HepG2 (cell line): ENCODE measurements around the gene FOXA1. TPM values are rescaled to one million over a fixed set of nuclear protein-coding genes. Genes with fewer than 3 reads are reported as not detected.

Experiments
- FOXM1 ChIP-seq: sonication (generic); formaldehyde crosslinking; IDR thresholded peaks from 2 replicates; pipeline ENCODE4 v1.5.0; 2020; ENCODE audit warnings: missing genetic modification reagents
- GLI4 ChIP-seq: sonication (generic); formaldehyde crosslinking; IDR thresholded peaks from 2 replicates; pipeline ENCODE4 v1.5.1; 2020; ENCODE audit warnings: missing genetic modification reagents, mild to moderate bottlenecking, moderate library complexity, borderline replicate concordance
- MED13 ChIP-seq: sonication (generic); formaldehyde crosslinking; IDR thresholded peaks from 2 replicates; pipeline ENCODE4 v1.5.0; 2020; ENCODE audit warnings: missing genetic modification reagents
- NFE2L2 ChIP-seq: fragments of 150-350 bp; IDR thresholded peaks from 2 replicates; pipeline ENCODE4 v1.6.1; 2014; ENCODE audit warnings: low read length
- NR2F6 ChIP-seq, 2 experiments: IDR thresholded peaks; 2 replicates each; pipeline ENCODE4 v1.6.1; 2016; ENCODE audit warnings: antibody characterized with exemption in 1 of 2, mild to moderate bottlenecking in 1 of 2
- RARG ChIP-seq: sonication (generic); formaldehyde crosslinking; IDR thresholded peaks from 2 replicates; pipeline ENCODE4 v1.4.0; 2020; ENCODE audit warnings: low read depth, mild to moderate bottlenecking, missing genetic modification reagents
- SP2 ChIP-seq: sonication (generic); formaldehyde crosslinking; IDR thresholded peaks from 2 replicates; pipeline ENCODE4 v1.5.1; 2020; ENCODE audit warnings: mild to moderate bottlenecking, missing genetic modification reagents
- SPEN ChIP-seq: sonication (generic); formaldehyde crosslinking; IDR thresholded peaks from 2 replicates; pipeline ENCODE4 v1.5.1; 2020; ENCODE audit warnings: low read depth, mild to moderate bottlenecking, missing genetic modification reagents
- SYNCRIP ChIP-seq: fragments of 200-400 bp; formaldehyde crosslinking; IDR thresholded peaks from 2 replicates; pipeline ENCODE4 v1.6.1; 2018; ENCODE audit warnings: mild to moderate bottlenecking, low read depth, low read length; ENCODE audit not compliant: insufficient read depth
- ZFP36L1 ChIP-seq: sonication (generic); formaldehyde crosslinking; IDR thresholded peaks from 2 replicates; pipeline ENCODE4 v1.8.0; 2022; ENCODE audit warnings: mild to moderate bottlenecking, missing genetic modification reagents, moderate library complexity
- ZNF264 ChIP-seq: sonication (generic); formaldehyde crosslinking; IDR thresholded peaks from 2 replicates; pipeline ENCODE4 v1.4.0; 2020; ENCODE audit warnings: missing genetic modification reagents
- ZNF598 ChIP-seq: sonication (generic); formaldehyde crosslinking; IDR thresholded peaks from 2 replicates; pipeline ENCODE4 v1.5.1; 2020; ENCODE audit warnings: mild to moderate bottlenecking, missing genetic modification reagents, borderline replicate concordance
- ZNF616 ChIP-seq: sonication (generic); formaldehyde crosslinking; IDR thresholded peaks from 2 replicates; pipeline ENCODE4 v1.5.0; 2020; ENCODE audit warnings: low read depth, mild to moderate bottlenecking, missing genetic modification reagents
- ZNF773 ChIP-seq: sonication (generic); formaldehyde crosslinking; IDR thresholded peaks from 2 replicates; pipeline ENCODE4 v1.4.0; 2020; ENCODE audit warnings: missing genetic modification reagents, borderline replicate concordance
- polyA plus RNA-seq, 8 experiments: library from polyadenylated mRNA; depleted of rRNA in 3 of 8; stranded (reverse) in 7 of 8; unstranded in 1 of 8; fragments of >200 nt; fragmentation: Illumina TruSeq in 4 of 8; extraction: Trizol in 4 of 8; gene quantifications; 2 replicates each; pipeline versions ENCODE4 v1.2.1 to v1.2.3, GENCODE V29; 2011 to 2016; ENCODE audit warnings: low read depth in 4 of 8, missing spikeins in 1 of 8, mixed read lengths in 1 of 8; ENCODE audit not compliant: insufficient read depth in 1 of 8
- total RNA-seq, 5 experiments: library from RNA; depleted of rRNA; stranded (reverse); fragments of >200 nt; fragmentation: Illumina TruSeq; extraction: Trizol; gene quantifications; 2 replicates each; pipeline ENCODE4 v1.2.3, GENCODE V29; 2016; ENCODE audit warnings: low read depth in 1 of 5
- TF ChIP-seq, protein P1 (sequence below): sonication (generic); formaldehyde crosslinking; IDR thresholded peaks from 2 replicates; pipeline ENCODE4 v1.4.0; 2020; ENCODE audit warnings: missing genetic modification reagents, mild to moderate bottlenecking, borderline replicate concordance
- TF ChIP-seq, protein P2 (sequence below): sonication (generic); formaldehyde crosslinking; IDR thresholded peaks from 2 replicates; pipeline ENCODE4 v1.5.0; 2020; ENCODE audit warnings: mild to moderate bottlenecking, missing genetic modification reagents
- TF ChIP-seq, protein P3 (sequence below): sonication (generic); formaldehyde crosslinking; IDR thresholded peaks from 2 replicates; pipeline ENCODE4 v1.4.0; 2020; ENCODE audit warnings: missing genetic modification reagents
- TF ChIP-seq, protein P4 (sequence below): sonication (generic); formaldehyde crosslinking; IDR thresholded peaks from 2 replicates; pipeline ENCODE4 v1.5.0; 2020; ENCODE audit warnings: mild to moderate bottlenecking, missing genetic modification reagents
- TF ChIP-seq, protein P5 (sequence below): sonication (generic); formaldehyde crosslinking; IDR thresholded peaks from 2 replicates; pipeline ENCODE4 v1.5.0; 2020; ENCODE audit warnings: missing genetic modification reagents

FOXA1 gene
- total and polyA plus RNA-seq, 2 of the 13 experiments (the other 11 are each of a cell fraction or from before 2014, with no cell fraction given), result 43.4 to 58.6 TPM

DNA sequence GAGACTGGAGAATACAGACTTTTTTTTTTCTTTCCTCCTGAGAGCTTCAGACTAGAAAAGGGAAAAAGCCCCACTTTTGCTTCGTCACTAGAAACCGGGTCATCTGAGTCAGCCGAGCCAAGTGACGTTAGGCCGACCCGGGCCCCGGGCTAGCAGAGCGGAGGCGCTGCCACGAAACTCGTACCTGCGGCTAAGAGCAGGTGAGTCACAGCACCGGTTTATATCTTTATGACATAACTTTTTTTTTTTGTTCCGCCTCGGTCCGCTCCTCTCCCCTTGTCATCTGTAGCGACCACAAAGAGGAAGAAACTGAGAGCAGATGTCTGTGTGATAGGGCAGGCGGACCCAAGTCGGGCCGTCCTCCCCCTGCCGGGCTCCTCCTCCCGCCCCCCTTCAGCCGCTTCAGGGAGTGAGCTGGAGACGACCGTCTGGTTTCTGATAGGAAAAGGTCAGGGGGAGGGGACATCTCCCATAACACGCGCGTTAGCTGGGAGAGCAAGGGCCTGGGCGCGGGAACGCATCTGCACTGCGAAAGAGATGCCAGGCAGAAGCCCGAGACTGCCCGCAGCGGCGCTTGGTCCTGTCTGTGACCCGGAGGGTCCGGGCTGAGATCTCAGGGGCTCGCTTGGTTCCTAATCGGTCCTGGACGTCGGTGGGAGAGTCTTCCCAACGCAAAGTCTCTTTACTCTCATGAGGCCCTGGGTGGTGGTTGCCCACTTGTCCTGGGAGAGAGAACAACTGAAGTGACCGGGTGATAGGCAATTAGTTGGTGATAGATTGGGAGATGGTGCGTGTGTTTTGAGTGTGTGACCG, 966 bp upstream of the FOXA1 start (continued):
- TF ChIP-seq, protein P1, sequence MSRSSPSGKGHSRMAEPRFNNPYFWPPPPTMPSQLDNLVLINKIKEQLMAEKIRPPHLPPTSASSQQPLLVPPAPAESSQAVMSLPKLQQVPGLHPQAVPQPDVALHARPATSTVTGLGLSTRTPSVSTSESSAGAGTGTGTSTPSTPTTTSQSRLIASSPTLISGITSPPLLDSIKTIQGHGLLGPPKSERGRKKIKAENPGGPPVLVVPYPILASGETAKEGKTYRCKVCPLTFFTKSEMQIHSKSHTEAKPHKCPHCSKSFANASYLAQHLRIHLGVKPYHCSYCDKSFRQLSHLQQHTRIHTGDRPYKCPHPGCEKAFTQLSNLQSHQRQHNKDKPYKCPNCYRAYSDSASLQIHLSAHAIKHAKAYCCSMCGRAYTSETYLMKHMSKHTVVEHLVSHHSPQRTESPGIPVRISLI (CRISPR knock-in tag), result peak; percentile 93
- TF ChIP-seq ZNF616 (CRISPR knock-in tag), result peak; percentile 81
- TF ChIP-seq ZNF773, result peak; percentile 87; the same call in 1 of the 2 replicates
- peak; percentile 80 for TF ChIP-seq MED13 (CRISPR knock-in tag)
- peak; percentile 94 for TF ChIP-seq RARG (CRISPR knock-in tag)
- peak; percentile 74 for TF ChIP-seq NFE2L2
- peak; percentile 37; the same call in 1 of the 2 replicates for TF ChIP-seq ZFP36L1 (CRISPR knock-in tag)
- TF ChIP-seq, protein P2, sequence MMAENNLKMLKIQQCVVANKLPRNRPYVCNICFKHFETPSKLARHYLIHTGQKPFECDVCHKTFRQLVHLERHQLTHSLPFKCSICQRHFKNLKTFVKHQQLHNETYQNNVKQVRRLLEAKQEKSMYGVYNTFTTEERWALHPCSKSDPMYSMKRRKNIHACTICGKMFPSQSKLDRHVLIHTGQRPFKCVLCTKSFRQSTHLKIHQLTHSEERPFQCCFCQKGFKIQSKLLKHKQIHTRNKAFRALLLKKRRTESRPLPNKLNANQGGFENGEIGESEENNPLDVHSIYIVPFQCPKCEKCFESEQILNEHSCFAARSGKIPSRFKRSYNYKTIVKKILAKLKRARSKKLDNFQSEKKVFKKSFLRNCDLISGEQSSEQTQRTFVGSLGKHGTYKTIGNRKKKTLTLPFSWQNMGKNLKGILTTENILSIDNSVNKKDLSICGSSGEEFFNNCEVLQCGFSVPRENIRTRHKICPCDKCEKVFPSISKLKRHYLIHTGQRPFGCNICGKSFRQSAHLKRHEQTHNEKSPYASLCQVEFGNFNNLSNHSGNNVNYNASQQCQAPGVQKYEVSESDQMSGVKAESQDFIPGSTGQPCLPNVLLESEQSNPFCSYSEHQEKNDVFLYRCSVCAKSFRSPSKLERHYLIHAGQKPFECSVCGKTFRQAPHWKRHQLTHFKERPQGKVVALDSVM (CRISPR knock-in tag), result peak; percentile 73; the same call in 1 of the 2 replicates
- TF ChIP-seq SP2 (CRISPR knock-in tag), result no peak
- TF ChIP-seq, protein P3, sequence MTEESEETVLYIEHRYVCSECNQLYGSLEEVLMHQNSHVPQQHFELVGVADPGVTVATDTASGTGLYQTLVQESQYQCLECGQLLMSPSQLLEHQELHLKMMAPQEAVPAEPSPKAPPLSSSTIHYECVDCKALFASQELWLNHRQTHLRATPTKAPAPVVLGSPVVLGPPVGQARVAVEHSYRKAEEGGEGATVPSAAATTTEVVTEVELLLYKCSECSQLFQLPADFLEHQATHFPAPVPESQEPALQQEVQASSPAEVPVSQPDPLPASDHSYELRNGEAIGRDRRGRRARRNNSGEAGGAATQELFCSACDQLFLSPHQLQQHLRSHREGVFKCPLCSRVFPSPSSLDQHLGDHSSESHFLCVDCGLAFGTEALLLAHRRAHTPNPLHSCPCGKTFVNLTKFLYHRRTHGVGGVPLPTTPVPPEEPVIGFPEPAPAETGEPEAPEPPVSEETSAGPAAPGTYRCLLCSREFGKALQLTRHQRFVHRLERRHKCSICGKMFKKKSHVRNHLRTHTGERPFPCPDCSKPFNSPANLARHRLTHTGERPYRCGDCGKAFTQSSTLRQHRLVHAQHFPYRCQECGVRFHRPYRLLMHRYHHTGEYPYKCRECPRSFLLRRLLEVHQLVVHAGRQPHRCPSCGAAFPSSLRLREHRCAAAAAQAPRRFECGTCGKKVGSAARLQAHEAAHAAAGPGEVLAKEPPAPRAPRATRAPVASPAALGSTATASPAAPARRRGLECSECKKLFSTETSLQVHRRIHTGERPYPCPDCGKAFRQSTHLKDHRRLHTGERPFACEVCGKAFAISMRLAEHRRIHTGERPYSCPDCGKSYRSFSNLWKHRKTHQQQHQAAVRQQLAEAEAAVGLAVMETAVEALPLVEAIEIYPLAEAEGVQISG (CRISPR knock-in tag), result peak; percentile 87
- TF ChIP-seq ZNF264 (CRISPR knock-in tag), result peak; percentile 84; the same call in 1 of the 2 replicates
- no peak for TF ChIP-seq FOXM1 (CRISPR knock-in tag)
- TF ChIP-seq ZNF598 (CRISPR knock-in tag), result peak; percentile 96
- no peak for TF ChIP-seq SYNCRIP
- TF ChIP-seq, protein P4, sequence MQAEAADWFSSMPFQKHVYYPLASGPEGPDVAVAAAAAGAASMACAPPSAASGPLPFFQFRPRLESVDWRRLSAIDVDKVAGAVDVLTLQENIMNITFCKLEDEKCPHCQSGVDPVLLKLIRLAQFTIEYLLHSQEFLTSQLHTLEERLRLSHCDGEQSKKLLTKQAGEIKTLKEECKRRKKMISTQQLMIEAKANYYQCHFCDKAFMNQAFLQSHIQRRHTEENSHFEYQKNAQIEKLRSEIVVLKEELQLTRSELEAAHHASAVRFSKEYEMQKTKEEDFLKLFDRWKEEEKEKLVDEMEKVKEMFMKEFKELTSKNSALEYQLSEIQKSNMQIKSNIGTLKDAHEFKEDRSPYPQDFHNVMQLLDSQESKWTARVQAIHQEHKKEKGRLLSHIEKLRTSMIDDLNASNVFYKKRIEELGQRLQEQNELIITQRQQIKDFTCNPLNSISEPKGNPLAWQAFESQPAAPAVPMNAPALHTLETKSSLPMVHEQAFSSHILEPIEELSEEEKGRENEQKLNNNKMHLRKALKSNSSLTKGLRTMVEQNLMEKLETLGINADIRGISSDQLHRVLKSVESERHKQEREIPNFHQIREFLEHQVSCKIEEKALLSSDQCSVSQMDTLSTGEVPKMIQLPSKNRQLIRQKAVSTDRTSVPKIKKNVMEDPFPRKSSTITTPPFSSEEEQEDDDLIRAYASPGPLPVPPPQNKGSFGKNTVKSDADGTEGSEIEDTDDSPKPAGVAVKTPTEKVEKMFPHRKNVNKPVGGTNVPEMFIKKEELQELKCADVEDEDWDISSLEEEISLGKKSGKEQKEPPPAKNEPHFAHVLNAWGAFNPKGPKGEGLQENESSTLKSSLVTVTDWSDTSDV (CRISPR knock-in tag), result peak; percentile 95
- no peak; the same call in 1 of the 2 replicates for TF ChIP-seq SPEN (CRISPR knock-in tag)
- TF ChIP-seq NR2F6 (IDR thresholded peaks at IDR 0.05), result peak; percentile 60; the same call in 1 of the 2 replicates
- peak; percentile 87 for TF ChIP-seq NR2F6 (CRISPR knock-in tag; IDR thresholded peaks at IDR 0.05)
- TF ChIP-seq, protein P5, sequence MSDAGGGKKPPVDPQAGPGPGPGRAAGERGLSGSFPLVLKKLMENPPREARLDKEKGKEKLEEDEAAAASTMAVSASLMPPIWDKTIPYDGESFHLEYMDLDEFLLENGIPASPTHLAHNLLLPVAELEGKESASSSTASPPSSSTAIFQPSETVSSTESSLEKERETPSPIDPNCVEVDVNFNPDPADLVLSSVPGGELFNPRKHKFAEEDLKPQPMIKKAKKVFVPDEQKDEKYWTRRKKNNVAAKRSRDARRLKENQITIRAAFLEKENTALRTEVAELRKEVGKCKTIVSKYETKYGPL (CRISPR knock-in tag), result 0 out of 2 replicates have a peak, but pooled peaks have one; percentile 38
- peak; percentile 96; the same call in 1 of the 2 replicates for TF ChIP-seq GLI4
